NCI-H187 treated with DMSO at 0.1 percent for 48 hours (cell line): ENCODE results near the gene CCDC6.
"Not testable (repeated sequence)": the region's sequence is repeated elsewhere in the genome, so short reads cannot be mapped to it uniquely, and the experiment has no call there.

Experiments
- DNase-seq: peaks from one replicate; lab custom pipeline; 2025; lab: John Stamatoyannopoulos, UW

Gene CCDC6

DNA sequence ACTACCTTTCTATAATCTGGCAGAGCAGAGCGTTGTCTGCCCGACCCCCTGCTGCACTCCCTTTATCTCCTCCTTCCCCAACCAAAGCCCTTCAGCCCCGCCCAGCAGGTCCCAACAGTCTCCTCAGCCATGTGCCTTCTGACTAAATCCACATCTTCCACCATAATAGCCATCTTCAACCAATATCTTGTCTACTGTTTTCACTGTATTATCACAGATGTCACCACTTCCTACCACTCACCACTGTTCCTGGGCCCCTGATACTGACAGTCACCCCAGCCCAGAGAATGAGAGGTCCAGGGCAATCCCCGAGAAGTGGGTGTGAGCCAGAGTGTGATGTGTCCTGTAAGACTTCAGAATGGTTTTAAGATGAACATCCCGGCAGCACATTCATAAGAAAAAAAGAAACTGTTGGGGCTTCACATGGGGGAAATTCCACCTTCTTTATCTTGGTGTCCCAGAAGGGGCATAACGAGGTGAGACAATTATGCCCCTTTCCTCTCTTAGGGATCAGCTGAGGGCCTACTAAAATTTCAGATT, 25.3 kb downstream of the CCDC6 start:
- DNase-seq = no peak

- no peak for DNase-seq
Measured at GRCh38 chr10:59880019-59880717, 26.2 kb downstream of the CCDC6 start.

DNA sequence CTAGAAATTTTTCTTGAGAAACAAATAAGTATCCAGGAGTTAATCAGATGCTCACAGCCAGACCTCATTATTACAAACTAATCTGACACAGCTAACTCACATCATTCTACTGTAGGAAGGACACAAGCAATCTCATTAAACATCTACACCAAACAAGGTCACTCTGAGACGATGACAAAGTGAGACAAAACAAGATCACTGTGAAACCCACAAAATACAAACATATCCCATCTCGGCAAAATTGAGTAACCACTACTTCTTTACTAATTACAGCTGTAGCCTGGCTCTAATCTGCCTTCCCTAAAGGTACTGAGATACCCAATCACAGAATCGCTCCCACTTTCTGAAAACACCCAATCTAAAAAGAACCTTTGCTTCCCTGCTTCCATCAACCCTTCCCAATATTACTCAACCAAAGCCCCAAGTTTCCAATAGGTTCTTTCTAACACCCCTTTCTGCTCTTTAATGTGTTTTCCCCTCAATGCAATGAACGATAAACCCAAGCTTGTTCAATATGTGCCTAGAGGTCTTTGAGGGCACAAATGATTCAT, 26.9 kb downstream of the CCDC6 start:
- no peak for DNase-seq

- no peak for DNase-seq
Measured at GRCh38 chr10:59878915-59879314, 27.4 kb downstream of the CCDC6 start.

GRCh38 chr10:59878289-59878688, 28.1 kb downstream of the CCDC6 start:
- no peak for DNase-seq

DNA sequence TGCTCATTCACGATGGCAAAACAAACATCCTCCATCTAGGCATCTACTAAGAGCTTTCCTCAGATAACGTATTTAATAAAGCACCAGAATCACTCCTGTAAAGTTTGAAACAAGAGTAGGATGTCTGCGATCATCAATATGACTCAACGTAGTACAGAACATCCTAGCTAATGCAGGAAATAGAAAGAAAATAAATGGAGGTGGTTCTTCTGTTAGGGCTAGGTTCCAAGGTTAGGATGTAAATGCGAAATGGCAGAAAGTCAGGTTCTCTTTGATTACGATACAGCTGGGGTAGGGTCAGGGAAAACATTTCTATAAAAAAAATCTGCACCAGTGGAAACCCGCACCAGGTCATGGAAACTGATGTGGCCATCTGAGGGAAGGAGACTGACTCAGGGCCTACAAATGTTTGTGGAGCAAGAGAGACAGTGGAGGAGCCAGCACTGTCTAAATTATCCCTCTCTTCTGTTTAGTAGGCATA, 29.1 kb downstream of the CCDC6 start:
- no peak for DNase-seq

DNA sequence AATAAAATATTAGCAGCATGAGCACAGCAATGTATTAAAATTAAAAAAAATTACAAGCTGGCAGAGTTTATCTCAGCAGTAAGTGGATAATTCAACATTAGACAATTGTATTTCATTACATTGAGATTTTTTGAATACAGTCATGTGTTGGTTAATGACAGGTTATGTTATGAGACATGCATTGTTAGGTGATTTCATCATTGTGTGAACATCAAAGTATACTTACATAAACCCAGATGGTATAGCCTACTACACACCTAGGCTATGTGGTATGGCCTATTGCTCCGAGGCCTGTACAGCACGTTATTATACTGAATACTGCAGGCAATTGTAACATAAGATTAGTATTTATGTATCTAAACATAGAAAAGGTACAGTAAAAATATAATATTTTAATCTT, 29.7 kb downstream of the CCDC6 start:
- DNase-seq = no peak

- not testable (repeated sequence) for DNase-seq
Measured at GRCh38 chr10:59876208-59876607, 30.1 kb downstream of the CCDC6 start.

GRCh38 chr10:59873896-59874295, 32.5 kb downstream of the CCDC6 start:
- no peak for DNase-seq

DNA sequence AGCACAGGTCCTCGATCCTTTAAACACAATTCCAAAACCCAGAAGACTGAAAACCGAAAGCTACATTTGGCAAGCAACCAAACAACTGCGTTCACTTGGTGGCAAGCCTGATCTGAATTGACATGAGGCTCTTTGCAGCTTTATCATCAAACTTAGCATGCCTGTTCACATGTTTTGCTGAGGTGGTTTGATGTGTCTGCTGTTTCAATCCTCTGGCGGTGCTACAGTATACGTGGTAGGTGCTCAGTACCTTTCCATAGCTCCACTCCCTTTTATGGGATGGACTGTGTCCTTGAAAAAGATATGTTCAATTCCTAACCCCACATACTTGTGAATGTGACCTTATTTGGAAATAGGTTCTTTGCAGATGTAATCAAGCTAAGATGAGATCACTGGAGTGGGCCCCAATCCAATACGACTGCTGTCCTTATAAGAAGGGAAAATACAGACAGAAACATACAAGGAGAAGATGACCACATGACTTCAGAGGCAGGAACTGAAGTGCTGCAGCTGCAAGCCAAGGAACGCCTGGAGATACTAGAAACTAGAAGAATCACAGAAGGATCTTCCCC, 33.4 kb downstream of the CCDC6 start:
- DNase-seq = no peak

DNA sequence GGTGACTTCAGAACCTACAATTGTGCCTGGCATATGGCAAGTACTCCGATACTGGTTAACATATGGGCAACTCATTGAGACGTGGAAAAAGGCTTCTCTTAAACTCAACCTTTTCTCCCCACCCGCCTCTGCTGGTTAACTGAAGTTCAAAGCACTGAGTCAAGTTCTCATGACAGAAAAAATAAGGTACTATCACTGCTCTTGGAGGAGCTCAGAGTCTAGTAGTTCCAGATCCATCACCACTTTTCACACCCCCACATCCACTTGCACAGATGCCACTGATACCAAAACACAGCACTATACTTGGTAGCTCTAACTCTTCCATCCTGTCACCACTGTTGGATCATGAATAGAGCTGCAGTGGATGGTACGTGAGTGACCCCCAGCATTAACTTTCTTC, 36.2 kb downstream of the CCDC6 start:
- DNase-seq = no peak

GRCh38 chr10:59869594-59869940, 36.8 kb downstream of the CCDC6 start:
- DNase-seq = no peak

GRCh38 chr10:59868696-59869593, 37.4 kb downstream of the CCDC6 start:
- no peak for DNase-seq

GRCh38 chr10:59867590-59867989, 38.8 kb downstream of the CCDC6 start:
- no peak for DNase-seq

- DNase-seq = no peak
Measured at GRCh38 chr10:59865101-59865500, 41.3 kb downstream of the CCDC6 start.

- no peak for DNase-seq
Measured at GRCh38 chr10:59864141-59864962, 42.0 kb downstream of the CCDC6 start.

DNA sequence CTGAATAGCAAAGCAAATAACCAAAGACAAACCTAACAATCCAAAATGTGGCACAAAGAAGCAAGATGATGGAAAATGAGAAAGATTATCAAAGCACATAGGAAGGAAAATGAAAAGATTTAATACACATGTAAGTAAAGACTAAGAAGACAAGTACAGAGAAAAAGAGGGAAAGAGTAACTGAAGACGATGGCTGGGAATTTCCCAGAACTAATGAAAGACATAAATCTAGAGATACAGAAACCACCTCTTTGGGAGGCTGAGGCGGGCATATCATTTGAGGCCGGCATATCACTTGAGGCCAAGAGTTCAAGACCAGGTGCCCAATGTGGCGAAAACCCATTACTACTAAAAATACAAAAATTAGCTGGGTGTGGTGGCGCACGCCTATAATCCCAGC, 46.8 kb downstream of the CCDC6 start:
- no peak for DNase-seq

- no peak for DNase-seq
Measured at GRCh38 chr10:59857921-59858320, 48.4 kb downstream of the CCDC6 start.

GRCh38 chr10:59857049-59857448, 49.3 kb downstream of the CCDC6 start:
- no peak for DNase-seq

DNA sequence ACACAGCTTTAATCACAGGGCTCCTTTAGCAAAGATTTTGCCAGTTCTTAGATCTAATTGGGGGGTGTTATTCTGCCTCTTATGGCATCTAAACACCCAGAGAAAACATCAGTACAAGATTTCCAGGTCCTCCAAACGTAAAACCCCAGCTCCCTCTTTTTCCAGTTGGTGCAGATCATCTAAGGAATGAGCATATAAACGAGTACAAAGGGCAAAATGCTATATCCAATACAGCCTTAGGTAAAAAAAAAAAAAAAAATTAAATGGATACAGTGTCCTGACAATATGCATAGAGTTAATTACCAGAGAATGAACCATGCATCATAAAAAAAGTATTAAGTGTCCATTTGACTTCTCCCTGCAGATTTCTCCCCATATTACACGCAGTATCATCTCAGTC, 50.3 kb downstream of the CCDC6 start:
- DNase-seq = no peak

GRCh38 chr10:59854571-59854970, 51.8 kb downstream of the CCDC6 start:
- no peak for DNase-seq

GRCh38 chr10:59852670-59853069, 53.7 kb downstream of the CCDC6 start:
- DNase-seq = no peak
